DOHH2 (cell line): ENCODE measurements around the gene MYORG.

ENCODE experiments used
- EZH2phosphoT487 ChIP-seq: fragments of 200-600 bp; sonication (generic); IDR thresholded peaks from 2 replicates; pipeline ENCODE4 v1.6.1; 2017; ENCODE audit warnings: borderline replicate concordance, mild to moderate bottlenecking, antibody characterized with exemption, low read length, moderate library complexity, mixed read lengths
- TF ChIP-seq, protein P1 (sequence below): fragments of 200-600 bp; sonication (generic); IDR thresholded peaks from one replicate; pipeline ENCODE4 v1.5.1; 2014; ENCODE audit warnings: antibody characterized with exemption, mild to moderate bottlenecking, low read depth, low read length; ENCODE audit not compliant: poor library complexity, severe bottlenecking

DNA sequence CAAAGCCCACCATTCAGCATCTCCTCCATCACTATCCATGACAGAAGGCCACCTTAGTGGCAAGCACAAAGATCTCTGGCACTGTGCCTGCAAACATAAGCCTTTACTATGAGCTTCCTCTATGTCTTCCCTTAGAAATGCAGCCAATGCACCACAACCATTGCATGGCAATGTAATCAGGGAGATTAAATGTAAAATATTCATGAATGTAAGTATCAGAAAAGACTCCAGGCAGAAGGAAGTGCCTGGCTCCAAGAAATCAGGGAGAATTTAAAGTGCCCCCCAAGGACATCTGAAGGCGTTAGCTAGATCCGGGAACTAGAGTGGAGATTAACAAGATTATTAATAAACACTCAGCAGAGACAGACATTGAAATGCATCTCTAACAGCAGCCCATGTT lies 32.5 kb upstream of the MYORG start:
- TF ChIP-seq, protein P1, sequence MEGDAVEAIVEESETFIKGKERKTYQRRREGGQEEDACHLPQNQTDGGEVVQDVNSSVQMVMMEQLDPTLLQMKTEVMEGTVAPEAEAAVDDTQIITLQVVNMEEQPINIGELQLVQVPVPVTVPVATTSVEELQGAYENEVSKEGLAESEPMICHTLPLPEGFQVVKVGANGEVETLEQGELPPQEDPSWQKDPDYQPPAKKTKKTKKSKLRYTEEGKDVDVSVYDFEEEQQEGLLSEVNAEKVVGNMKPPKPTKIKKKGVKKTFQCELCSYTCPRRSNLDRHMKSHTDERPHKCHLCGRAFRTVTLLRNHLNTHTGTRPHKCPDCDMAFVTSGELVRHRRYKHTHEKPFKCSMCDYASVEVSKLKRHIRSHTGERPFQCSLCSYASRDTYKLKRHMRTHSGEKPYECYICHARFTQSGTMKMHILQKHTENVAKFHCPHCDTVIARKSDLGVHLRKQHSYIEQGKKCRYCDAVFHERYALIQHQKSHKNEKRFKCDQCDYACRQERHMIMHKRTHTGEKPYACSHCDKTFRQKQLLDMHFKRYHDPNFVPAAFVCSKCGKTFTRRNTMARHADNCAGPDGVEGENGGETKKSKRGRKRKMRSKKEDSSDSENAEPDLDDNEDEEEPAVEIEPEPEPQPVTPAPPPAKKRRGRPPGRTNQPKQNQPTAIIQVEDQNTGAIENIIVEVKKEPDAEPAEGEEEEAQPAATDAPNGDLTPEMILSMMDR = no peak
- TF ChIP-seq EZH2phosphoT487 = no peak
